Type B pancreatic cell (in vitro differentiated cells): ENCODE measurements around the gene ACTN1. TPM values are rescaled to one million over a fixed set of nuclear protein-coding genes. Genes with fewer than 3 reads are reported as not detected.

Source experiments
- DNase-seq: peaks from one replicate; pipeline ENCODE4 v3.0.0; 2021; ENCODE audit warnings: mixed read lengths; ENCODE audit not compliant: unreplicated experiment; ENCODE audit errors: extremely low spot score
- H3K27ac Mint-ChIP-seq: 2 replicates; pipeline ENCODE4 v1.8.0; 2021; ENCODE audit warnings: mild to moderate bottlenecking, mixed read lengths
- H3K27me3 Mint-ChIP-seq: 2 replicates; pipeline ENCODE4 v1.8.0; 2021; ENCODE audit warnings: mixed read lengths
- H3K36me3 Mint-ChIP-seq: 2 replicates; pipeline ENCODE4 v1.8.0; 2021; ENCODE audit warnings: mixed read lengths
- H3K4me1 Mint-ChIP-seq: one replicate; pipeline ENCODE4 v1.8.0; 2021; ENCODE audit warnings: mixed read lengths; ENCODE audit not compliant: unreplicated experiment
- H3K4me3 Mint-ChIP-seq: 2 replicates; pipeline ENCODE4 v1.8.0; 2021; ENCODE audit warnings: mild to moderate bottlenecking, mixed read lengths
- H3K9me3 Mint-ChIP-seq: 2 replicates; pipeline ENCODE4 v1.8.0; 2021; ENCODE audit warnings: mixed read lengths
- total RNA-seq: library from RNA; stranded (reverse); gene quantifications from 2 replicates; pipeline ENCODE4 v1.2.1, GENCODE V29; 2021; ENCODE audit warnings: low replicate concordance
- TF ChIP-seq, protein P1 (sequence below): fragments of 200-600 bp; sonication (generic); conservative IDR thresholded peaks from 2 replicates; pipeline ENCODE4 v1.5.0; 2021; ENCODE audit warnings: antibody characterized with exemption, mild to moderate bottlenecking

The ACTN1 gene
- total RNA-seq, 1 donor from 2014 or later, result 176 TPM

GRCh38 chr14:68984686-68985085 is 5.6 kb upstream of the ACTN1 start:
- Mint-ChIP-seq H3K4me3 (no peak overlapping the region), H3K36me3 (no peaks in the 10 kb centered on the region), H3K9me3 (no peaks in the 10 kb centered on the region), H3K27me3 (no peaks in the 10 kb centered on the region), H3K4me1 (peaks cover 31% of the 10 kb centered on the region), H3K27ac (no peak overlapping the region)
- DNase-seq, result no peak
- TF ChIP-seq, protein P1, sequence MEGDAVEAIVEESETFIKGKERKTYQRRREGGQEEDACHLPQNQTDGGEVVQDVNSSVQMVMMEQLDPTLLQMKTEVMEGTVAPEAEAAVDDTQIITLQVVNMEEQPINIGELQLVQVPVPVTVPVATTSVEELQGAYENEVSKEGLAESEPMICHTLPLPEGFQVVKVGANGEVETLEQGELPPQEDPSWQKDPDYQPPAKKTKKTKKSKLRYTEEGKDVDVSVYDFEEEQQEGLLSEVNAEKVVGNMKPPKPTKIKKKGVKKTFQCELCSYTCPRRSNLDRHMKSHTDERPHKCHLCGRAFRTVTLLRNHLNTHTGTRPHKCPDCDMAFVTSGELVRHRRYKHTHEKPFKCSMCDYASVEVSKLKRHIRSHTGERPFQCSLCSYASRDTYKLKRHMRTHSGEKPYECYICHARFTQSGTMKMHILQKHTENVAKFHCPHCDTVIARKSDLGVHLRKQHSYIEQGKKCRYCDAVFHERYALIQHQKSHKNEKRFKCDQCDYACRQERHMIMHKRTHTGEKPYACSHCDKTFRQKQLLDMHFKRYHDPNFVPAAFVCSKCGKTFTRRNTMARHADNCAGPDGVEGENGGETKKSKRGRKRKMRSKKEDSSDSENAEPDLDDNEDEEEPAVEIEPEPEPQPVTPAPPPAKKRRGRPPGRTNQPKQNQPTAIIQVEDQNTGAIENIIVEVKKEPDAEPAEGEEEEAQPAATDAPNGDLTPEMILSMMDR, result no peak

GRCh38 chr14:68983191-68983590 is 4.1 kb upstream of the ACTN1 start:
- Mint-ChIP-seq H3K4me3 (no peak overlapping the region), H3K4me1 (peaks cover 22% of the 10 kb centered on the region), H3K9me3 (no peaks in the 10 kb centered on the region), H3K36me3 (no peaks in the 10 kb centered on the region), H3K27me3 (no peaks in the 10 kb centered on the region), H3K27ac (no peak overlapping the region)
- no peak for DNase-seq
- TF ChIP-seq, protein P1, result no peak

DNA sequence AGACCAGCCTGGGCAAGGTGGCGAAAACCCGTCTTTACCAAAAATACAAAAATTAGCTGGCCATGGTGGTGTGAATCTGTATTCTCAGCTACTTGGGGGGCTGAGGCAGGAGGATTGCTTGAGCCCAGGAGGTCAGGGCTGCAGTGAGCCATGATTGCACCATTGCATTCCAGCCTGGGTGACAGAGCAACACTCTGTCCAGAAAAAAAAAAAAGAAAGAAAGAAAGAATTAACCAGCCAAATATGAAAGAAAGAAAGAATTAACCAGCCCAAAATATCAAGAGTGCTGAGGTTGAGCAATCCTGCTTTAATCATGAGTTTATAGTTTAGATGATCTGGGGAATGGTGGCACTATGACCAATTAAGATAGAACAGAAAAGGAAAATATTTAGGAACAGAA is 3.5 kb upstream of the ACTN1 start:
- Mint-ChIP-seq H3K36me3 (no peaks in the 10 kb centered on the region), H3K4me1 (peaks cover 21% of the 10 kb centered on the region), H3K27ac (no peak overlapping the region), H3K4me3 (no peak overlapping the region), H3K27me3 (no peaks in the 10 kb centered on the region), H3K9me3 (no peaks in the 10 kb centered on the region)
- DNase-seq, result no peak
- TF ChIP-seq, protein P1, result no peak

GRCh38 chr14:68981539-68981976 is 2.5 kb upstream of the ACTN1 start:
- DNase-seq, result no peak
- TF ChIP-seq, protein P1, result no peak
- Mint-ChIP-seq H3K9me3 (no peaks in the 10 kb centered on the region), H3K4me1 (peaks cover 26% of the 10 kb centered on the region), H3K4me3 (no peak overlapping the region), H3K27me3 (no peaks in the 10 kb centered on the region), H3K27ac (no peak overlapping the region), H3K36me3 (no peaks in the 10 kb centered on the region)

DNA sequence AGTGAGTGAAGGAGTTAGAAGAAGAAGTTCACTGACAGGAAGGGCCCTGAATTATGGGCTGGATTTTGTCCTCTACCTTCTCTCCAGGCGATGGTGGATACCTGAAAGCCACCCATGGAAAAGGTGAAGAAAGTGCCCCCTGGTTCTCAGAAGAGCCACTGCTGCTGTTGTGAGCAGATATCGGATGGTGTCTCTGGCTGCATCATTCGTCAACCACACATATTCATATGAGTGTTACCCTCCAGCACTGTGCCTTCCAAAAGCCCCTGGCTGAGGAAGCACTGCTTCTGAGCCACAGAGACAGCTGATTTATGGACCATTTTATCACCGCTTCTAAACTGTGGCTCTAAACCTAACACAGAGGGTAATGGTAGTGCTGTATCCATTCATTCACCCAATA is 2.0 kb upstream of the ACTN1 start:
- Mint-ChIP-seq H3K4me1 (peaks cover 31% of the 10 kb centered on the region), H3K4me3 (no peak overlapping the region), H3K27ac (no peak overlapping the region), H3K27me3 (no peaks in the 10 kb centered on the region), H3K9me3 (no peaks in the 10 kb centered on the region), H3K36me3 (peaks cover 3% of the 10 kb centered on the region)
- TF ChIP-seq, protein P1, result no peak
- no peak for DNase-seq
